Liver (tissue), 9 donors: ENCODE results near the gene CDH13. TPM values are rescaled to one million over a fixed set of nuclear protein-coding genes. Genes with fewer than 3 reads are reported as not detected.

ENCODE experiments used
- DNase-seq: peaks from one replicate; pipeline ENCODE4 v3.0.0-alpha.2; 2017; ENCODE audit warnings: low spot score
- H3K27ac ChIP-seq, 2 donors: one replicate each; pipeline ENCODE4 v1.7.0; 2013; ENCODE audit warnings: inconsistent platforms in 2 of 2, low read length in 2 of 2, control low read depth in 1 of 2, low read depth in 1 of 2, mild to moderate bottlenecking in 1 of 2
- H3K27me3 ChIP-seq, 4 donors: one replicate each; pipeline versions ENCODE4 v1.6.1 to v1.7.0; 2013; ENCODE audit warnings: low read length in 3 of 4, inconsistent platforms in 1 of 4, mild to moderate bottlenecking in 1 of 4, moderate library complexity in 1 of 4; ENCODE audit not compliant: control insufficient read depth in 4 of 4, insufficient read depth in 4 of 4
- H3K36me3 ChIP-seq, 4 donors: one replicate each; pipeline versions ENCODE4 v1.6.1 to v1.7.0; 2013; ENCODE audit warnings: low read length in 3 of 4, mild to moderate bottlenecking in 3 of 4, low read depth in 1 of 4, moderate library complexity in 1 of 4; ENCODE audit not compliant: control insufficient read depth in 4 of 4, insufficient read depth in 3 of 4
- H3K4me1 ChIP-seq, 4 donors: one replicate each; pipeline versions ENCODE4 v1.6.1 to v1.7.0; 2013; ENCODE audit warnings: low read length in 3 of 4, mild to moderate bottlenecking in 3 of 4, moderate library complexity in 1 of 4; ENCODE audit not compliant: control insufficient read depth in 4 of 4, insufficient read depth in 4 of 4
- H3K4me3 ChIP-seq, 3 donors: one replicate each; pipeline versions ENCODE4 v1.6.1 to v1.7.0; 2013; ENCODE audit warnings: low read length in 3 of 3, control low read depth in 1 of 3, low read depth in 1 of 3, mild to moderate bottlenecking in 1 of 3
- H3K9ac ChIP-seq, 2 donors: one replicate each; pipeline ENCODE4 v1.7.0; 2013; ENCODE audit warnings: low read length in 2 of 2, mild to moderate bottlenecking in 2 of 2, moderate library complexity in 2 of 2, control low read depth in 1 of 2, low read depth in 1 of 2
- H3K9me3 ChIP-seq, 4 donors: one replicate each; pipeline versions ENCODE4 v1.6.1 to v1.7.0; 2013; ENCODE audit warnings: low read length in 3 of 4; ENCODE audit not compliant: control insufficient read depth in 4 of 4
- EGR1 ChIP-seq, 2 donors: IDR thresholded peaks; 2 replicates each; pipeline ENCODE4 v1.6.1; 2016 to 2018; ENCODE audit warnings: antibody characterized with exemption in 2 of 2, low read depth in 2 of 2
- FOXA1 ChIP-seq: IDR thresholded peaks from 2 replicates; pipeline ENCODE4 v1.6.1; 2016; ENCODE audit warnings: antibody characterized with exemption
- FOXA2 ChIP-seq: IDR thresholded peaks from 2 replicates; pipeline ENCODE4 v1.6.1; 2016; ENCODE audit warnings: antibody characterized with exemption
- HNF4A ChIP-seq, 2 donors: conservative IDR thresholded peaks; 2 replicates each; pipeline ENCODE4 v1.6.1; 2016; ENCODE audit warnings: antibody characterized with exemption in 2 of 2, mild to moderate bottlenecking in 2 of 2
- HNF4G ChIP-seq: IDR thresholded peaks from 2 replicates; pipeline ENCODE4 v1.6.1; 2016; ENCODE audit warnings: antibody characterized with exemption
- JUND ChIP-seq, 2 donors: IDR thresholded peaks; 2 replicates each; pipeline ENCODE4 v1.6.1; 2016; ENCODE audit warnings: antibody characterized with exemption in 2 of 2
- NR2F2 ChIP-seq: IDR thresholded peaks from 2 replicates; pipeline ENCODE4 v1.6.1; 2016; ENCODE audit warnings: antibody characterized with exemption
- RAD21 ChIP-seq, 2 donors: IDR thresholded peaks; 2 replicates each; pipeline ENCODE4 v1.6.1; 2016; ENCODE audit warnings: antibody characterized with exemption in 2 of 2, mild to moderate bottlenecking in 2 of 2
- SP1 ChIP-seq: IDR thresholded peaks from 2 replicates; pipeline ENCODE4 v1.6.1; 2018; ENCODE audit warnings: antibody characterized with exemption, mild to moderate bottlenecking
- TAF1 ChIP-seq: conservative IDR thresholded peaks from 2 replicates; pipeline ENCODE4 v1.6.1; 2016; ENCODE audit warnings: antibody characterized with exemption, mild to moderate bottlenecking
- YY1 ChIP-seq: IDR thresholded peaks from 2 replicates; pipeline ENCODE4 v1.6.1; 2016; ENCODE audit warnings: antibody characterized with exemption, mild to moderate bottlenecking
- WGBS: extraction: QIAGEN DNeasy Blood & Tissue Kit; methylation state at CpG from one replicate; pipeline ENCODE4 v1.1.7; 2013; 5-methylcytosine and 5-hydroxymethylcytosine counted together
- polyA plus RNA-seq, 2 donors: library from polyadenylated mRNA; stranded (reverse) in 1 of 2; unstranded in 1 of 2; fragments of 200-250 nt in 1 of 2; fragments of >200 nt in 1 of 2; fragmentation: Nextera tagmentation in 1 of 2; extraction: Ambion mirVana in 1 of 2; gene quantifications; one replicate each; pipeline versions ENCODE4 v1.2.1 to v1.2.3, GENCODE V29; 2013 to 2015
- total RNA-seq, 2 donors: library from RNA; depleted of rRNA; stranded (reverse); fragments of >200 nt; gene quantifications; one replicate each; pipeline ENCODE4 v1.2.3, GENCODE V29; 2014
- TF ChIP-seq, protein P1 (sequence below): IDR thresholded peaks from 2 replicates; pipeline ENCODE4 v1.6.1; 2016; ENCODE audit warnings: antibody characterized with exemption
- TF ChIP-seq, protein P2 (sequence below): fragments of 150-350 bp; IDR thresholded peaks from 2 replicates; pipeline ENCODE4 v1.5.1; 2017; ENCODE audit warnings: improper control_type of control experiment, low read depth, low read length; ENCODE audit not compliant: missing input control
- TF ChIP-seq, protein P3 (sequence below): IDR thresholded peaks from 2 replicates; pipeline ENCODE4 v1.6.1; 2016; ENCODE audit warnings: antibody characterized with exemption
- TF ChIP-seq, protein P4 (sequence below): IDR thresholded peaks from 2 replicates; pipeline ENCODE4 v1.6.1; 2016; ENCODE audit warnings: antibody characterized with exemption, mild to moderate bottlenecking
- donor health status: healthy.
- donor health status: healthy.
- donor health status: healthy.
- donor health status: healthy.
- donor health status: healthy.

Gene CDH13
- total and polyA plus RNA-seq, 4 donors = 0.21 to 1.5 (median 0.58) TPM

DNA sequence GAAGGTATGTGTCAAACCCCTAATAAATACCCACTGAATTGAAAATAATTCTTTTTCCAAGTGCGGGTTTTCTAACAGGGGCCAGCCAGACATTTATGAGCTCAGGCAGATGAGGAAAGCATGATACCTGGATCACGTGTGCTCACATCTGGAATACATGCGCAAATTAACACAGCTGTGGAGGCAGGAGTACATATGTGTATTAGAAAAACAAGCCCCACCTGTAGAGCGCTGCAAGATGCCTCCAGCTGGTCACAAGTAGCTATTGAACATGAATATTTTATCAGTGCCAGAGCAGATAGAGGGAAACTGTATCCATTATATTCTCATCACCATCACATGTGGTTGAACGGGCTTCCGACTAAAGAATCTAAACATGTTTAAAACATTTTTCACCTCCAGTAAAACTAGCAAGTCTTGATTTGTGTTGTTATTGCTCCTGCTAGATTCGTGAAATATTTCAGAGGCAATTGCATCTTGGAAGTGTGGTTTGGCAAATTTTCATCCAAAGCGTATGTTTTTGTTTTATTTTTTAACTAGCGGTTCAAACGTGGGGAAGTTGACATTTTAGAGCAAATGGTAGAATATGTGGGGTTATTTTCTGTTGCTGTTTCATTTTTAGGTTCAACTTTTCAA lies 482.8 kb downstream of the CDH13 start:
- Histone ChIP-seq H3K4me3 (no peak overlapping the region), H3K4me1 (no peaks in the 10 kb centered on the region), H3K36me3 (no peaks in the 10 kb centered on the region), H3K9ac (no peak overlapping the region), H3K27ac (no peak overlapping the region), H3K9me3 (no peaks in the 10 kb centered on the region), H3K27me3 (peaks cover 0 to 5% (median 1%) of the 10 kb centered on the region in 4 donors)
- DNase-seq = no peak
- no peak for TF ChIP-seq HNF4G
- no peak for TF ChIP-seq YY1
- TF ChIP-seq, protein P1, sequence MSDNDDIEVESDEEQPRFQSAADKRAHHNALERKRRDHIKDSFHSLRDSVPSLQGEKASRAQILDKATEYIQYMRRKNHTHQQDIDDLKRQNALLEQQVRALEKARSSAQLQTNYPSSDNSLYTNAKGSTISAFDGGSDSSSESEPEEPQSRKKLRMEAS = no peak
- TF ChIP-seq, protein P2, sequence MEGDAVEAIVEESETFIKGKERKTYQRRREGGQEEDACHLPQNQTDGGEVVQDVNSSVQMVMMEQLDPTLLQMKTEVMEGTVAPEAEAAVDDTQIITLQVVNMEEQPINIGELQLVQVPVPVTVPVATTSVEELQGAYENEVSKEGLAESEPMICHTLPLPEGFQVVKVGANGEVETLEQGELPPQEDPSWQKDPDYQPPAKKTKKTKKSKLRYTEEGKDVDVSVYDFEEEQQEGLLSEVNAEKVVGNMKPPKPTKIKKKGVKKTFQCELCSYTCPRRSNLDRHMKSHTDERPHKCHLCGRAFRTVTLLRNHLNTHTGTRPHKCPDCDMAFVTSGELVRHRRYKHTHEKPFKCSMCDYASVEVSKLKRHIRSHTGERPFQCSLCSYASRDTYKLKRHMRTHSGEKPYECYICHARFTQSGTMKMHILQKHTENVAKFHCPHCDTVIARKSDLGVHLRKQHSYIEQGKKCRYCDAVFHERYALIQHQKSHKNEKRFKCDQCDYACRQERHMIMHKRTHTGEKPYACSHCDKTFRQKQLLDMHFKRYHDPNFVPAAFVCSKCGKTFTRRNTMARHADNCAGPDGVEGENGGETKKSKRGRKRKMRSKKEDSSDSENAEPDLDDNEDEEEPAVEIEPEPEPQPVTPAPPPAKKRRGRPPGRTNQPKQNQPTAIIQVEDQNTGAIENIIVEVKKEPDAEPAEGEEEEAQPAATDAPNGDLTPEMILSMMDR = no peak
- TF ChIP-seq HNF4A (conservative IDR thresholded peaks at IDR 0.05) = no peak
- TF ChIP-seq, protein P3, sequence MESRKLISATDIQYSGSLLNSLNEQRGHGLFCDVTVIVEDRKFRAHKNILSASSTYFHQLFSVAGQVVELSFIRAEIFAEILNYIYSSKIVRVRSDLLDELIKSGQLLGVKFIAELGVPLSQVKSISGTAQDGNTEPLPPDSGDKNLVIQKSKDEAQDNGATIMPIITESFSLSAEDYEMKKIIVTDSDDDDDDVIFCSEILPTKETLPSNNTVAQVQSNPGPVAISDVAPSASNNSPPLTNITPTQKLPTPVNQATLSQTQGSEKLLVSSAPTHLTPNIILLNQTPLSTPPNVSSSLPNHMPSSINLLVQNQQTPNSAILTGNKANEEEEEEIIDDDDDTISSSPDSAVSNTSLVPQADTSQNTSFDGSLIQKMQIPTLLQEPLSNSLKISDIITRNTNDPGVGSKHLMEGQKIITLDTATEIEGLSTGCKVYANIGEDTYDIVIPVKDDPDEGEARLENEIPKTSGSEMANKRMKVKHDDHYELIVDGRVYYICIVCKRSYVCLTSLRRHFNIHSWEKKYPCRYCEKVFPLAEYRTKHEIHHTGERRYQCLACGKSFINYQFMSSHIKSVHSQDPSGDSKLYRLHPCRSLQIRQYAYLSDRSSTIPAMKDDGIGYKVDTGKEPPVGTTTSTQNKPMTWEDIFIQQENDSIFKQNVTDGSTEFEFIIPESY = no peak
- TF ChIP-seq EGR1 (IDR thresholded peaks at IDR 0.05; ENCODE audit: low read depth in 2 of 2) = no peak
- TF ChIP-seq, protein P4, sequence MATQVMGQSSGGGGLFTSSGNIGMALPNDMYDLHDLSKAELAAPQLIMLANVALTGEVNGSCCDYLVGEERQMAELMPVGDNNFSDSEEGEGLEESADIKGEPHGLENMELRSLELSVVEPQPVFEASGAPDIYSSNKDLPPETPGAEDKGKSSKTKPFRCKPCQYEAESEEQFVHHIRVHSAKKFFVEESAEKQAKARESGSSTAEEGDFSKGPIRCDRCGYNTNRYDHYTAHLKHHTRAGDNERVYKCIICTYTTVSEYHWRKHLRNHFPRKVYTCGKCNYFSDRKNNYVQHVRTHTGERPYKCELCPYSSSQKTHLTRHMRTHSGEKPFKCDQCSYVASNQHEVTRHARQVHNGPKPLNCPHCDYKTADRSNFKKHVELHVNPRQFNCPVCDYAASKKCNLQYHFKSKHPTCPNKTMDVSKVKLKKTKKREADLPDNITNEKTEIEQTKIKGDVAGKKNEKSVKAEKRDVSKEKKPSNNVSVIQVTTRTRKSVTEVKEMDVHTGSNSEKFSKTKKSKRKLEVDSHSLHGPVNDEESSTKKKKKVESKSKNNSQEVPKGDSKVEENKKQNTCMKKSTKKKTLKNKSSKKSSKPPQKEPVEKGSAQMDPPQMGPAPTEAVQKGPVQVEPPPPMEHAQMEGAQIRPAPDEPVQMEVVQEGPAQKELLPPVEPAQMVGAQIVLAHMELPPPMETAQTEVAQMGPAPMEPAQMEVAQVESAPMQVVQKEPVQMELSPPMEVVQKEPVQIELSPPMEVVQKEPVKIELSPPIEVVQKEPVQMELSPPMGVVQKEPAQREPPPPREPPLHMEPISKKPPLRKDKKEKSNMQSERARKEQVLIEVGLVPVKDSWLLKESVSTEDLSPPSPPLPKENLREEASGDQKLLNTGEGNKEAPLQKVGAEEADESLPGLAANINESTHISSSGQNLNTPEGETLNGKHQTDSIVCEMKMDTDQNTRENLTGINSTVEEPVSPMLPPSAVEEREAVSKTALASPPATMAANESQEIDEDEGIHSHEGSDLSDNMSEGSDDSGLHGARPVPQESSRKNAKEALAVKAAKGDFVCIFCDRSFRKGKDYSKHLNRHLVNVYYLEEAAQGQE = no peak
- TF ChIP-seq TAF1 = no peak
- TF ChIP-seq JUND (IDR thresholded peaks at IDR 0.05) = no peak
- 81% methylated on average over 10 of the region's 10 CpGs for WGBS

DNA sequence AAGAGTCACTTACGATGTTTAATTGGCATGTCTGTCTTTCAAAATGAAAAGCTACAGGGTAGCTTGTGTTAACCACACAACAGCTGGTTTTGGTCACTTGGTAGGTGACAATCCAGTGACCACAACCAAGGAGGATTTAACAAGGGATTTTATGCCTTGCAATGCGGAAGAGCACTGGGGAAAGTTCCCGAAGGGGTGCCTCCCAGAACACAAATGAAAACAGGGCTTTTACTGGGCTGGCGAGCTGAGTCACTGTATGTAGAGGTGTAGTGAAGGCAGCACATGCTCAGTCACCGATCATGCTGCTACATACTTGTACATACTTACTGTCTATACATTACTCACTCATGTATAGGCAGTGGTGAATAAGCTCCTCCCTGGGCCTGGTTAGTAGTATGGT lies 483.5 kb downstream of the CDH13 start:
- WGBS = 80% methylated on average over 5 of the region's 5 CpGs
- H3K36me3 ChIP-seq = no peaks in the 10 kb centered on the region
- H3K4me3 ChIP-seq = no peak overlapping the region
- no peak for DNase-seq
- no peak overlapping the region for H3K9ac ChIP-seq
- H3K4me1 ChIP-seq = no peaks in the 10 kb centered on the region
- peaks cover 0 to 5% (median 1%) of the 10 kb centered on the region in 4 donors for H3K27me3 ChIP-seq
- TF ChIP-seq SP1 = no peak
- TF ChIP-seq HNF4A (conservative IDR thresholded peaks at IDR 0.05) = no peak
- TF ChIP-seq EGR1 (IDR thresholded peaks at IDR 0.05; ENCODE audit: low read depth in 2 of 2) = no peak
- TF ChIP-seq TAF1 = no peak
- TF ChIP-seq NR2F2 = no peak
- TF ChIP-seq FOXA2 = no peak
- TF ChIP-seq RAD21 (IDR thresholded peaks at IDR 0.05) = no peak
- no peak for TF ChIP-seq HNF4G
- no peak for TF ChIP-seq FOXA1
- TF ChIP-seq, protein P4 = no peak
- H3K9me3 ChIP-seq = no peaks in the 10 kb centered on the region
- no peak overlapping the region for H3K27ac ChIP-seq
